Fibroblast of villous mesenchyme (primary cell): ENCODE results near the gene RNASE9. TPM values are rescaled to one million over a fixed set of nuclear protein-coding genes. Genes with fewer than 3 reads are reported as not detected.
"Not testable (repeated sequence)": the region's sequence is repeated elsewhere in the genome, so short reads cannot be mapped to it uniquely, and the experiment has no call there.

Experiments
- DNase-seq: peaks from one replicate; pipeline ENCODE4 v3.0.0-alpha.2; 2010; ENCODE audit warnings: low read depth
- H3K4me3 ChIP-seq: 2 replicates; pipeline ENCODE4 v1.5.1; 2011; ENCODE audit warnings: low read depth, mild to moderate bottlenecking, low read length
- CTCF ChIP-seq: IDR thresholded peaks from 2 replicates; pipeline ENCODE4 v1.5.1; 2012; ENCODE audit warnings: low read depth, mild to moderate bottlenecking, low read length; ENCODE audit not compliant: insufficient read depth
- total RNA-seq: library from RNA; depleted of rRNA; stranded (reverse); fragments of >200 nt; gene quantifications from 2 replicates; pipeline ENCODE4 v1.2.3, GENCODE V29; 2012

The RNASE9 gene
- total RNA-seq, 1 donor: not detected

- no peak for TF ChIP-seq CTCF
- peak; percentile 12 for DNase-seq
- H3K4me3 ChIP-seq: no peak overlapping the region
Observed at GRCh38 chr14:20515846-20516245, 45.0 kb downstream of the RNASE9 start.

- H3K4me3 ChIP-seq: no peak overlapping the region
- no peak for TF ChIP-seq CTCF
- no peak for DNase-seq
Observed at GRCh38 chr14:20512177-20512905, 48.5 kb downstream of the RNASE9 start.

- TF ChIP-seq CTCF: no peak
Observed at GRCh38 chr14:20508367-20508766, 52.5 kb downstream of the RNASE9 start.

GRCh38 chr14:20507537-20507936 lies 53.3 kb downstream of the RNASE9 start:
- not testable (repeated sequence) for DNase-seq, H3K4me3 ChIP-seq

More at GRCh38 chr14:20508367-20508766, 52.5 kb downstream of the RNASE9 start:
- H3K4me3 ChIP-seq: no peak overlapping the region
- DNase-seq: no peak

- not testable (repeated sequence) for H3K4me3 ChIP-seq
Observed at GRCh38 chr14:20506752-20507151, 54.1 kb downstream of the RNASE9 start.

GRCh38 chr14:20506276-20506675 lies 54.6 kb downstream of the RNASE9 start:
- not testable (repeated sequence) for DNase-seq, H3K4me3 ChIP-seq

More at GRCh38 chr14:20506752-20507151, 54.1 kb downstream of the RNASE9 start:
- not testable (repeated sequence) for DNase-seq

Other genes with a start within 250 kb of the RNASE9 start
- gene CCNB1IP1, start 227.8 kb downstream of the RNASE9 start, total RNA-seq: 40.9 and 49.7 TPM in 2 replicates
- gene PARP2, start 217.4 kb downstream of the RNASE9 start, total RNA-seq: 11.9 and 12.5 TPM in 2 replicates
- 17.7 and 22.0 TPM in 2 replicates for gene TEP1, start 147.5 kb downstream of the RNASE9 start, total RNA-seq
- gene KLHL33, start 124.9 kb downstream of the RNASE9 start, total RNA-seq: under 0.01 and 0.43 TPM in 2 replicates
- 36.3 and 41.2 TPM in 2 replicates for gene OSGEP, start 106.2 kb downstream of the RNASE9 start, total RNA-seq
- 29.0 and 34.1 TPM in 2 replicates for gene APEX1, start 105.8 kb downstream of the RNASE9 start, total RNA-seq
- gene PIP4P1, start 99.6 kb downstream of the RNASE9 start, total RNA-seq: 20.7 and 35.4 TPM in 2 replicates
- 22.2 and 32.4 TPM in 2 replicates for gene PNP, start 91.6 kb downstream of the RNASE9 start, total RNA-seq
- gene RNASE10, start 55.5 kb downstream of the RNASE9 start, total RNA-seq: not detected in 2 replicates
- gene RNASE11, start 27.0 kb upstream of the RNASE9 start, total RNA-seq: not detected in 2 replicates
- not detected in 2 replicates for gene RNASE12, start 30.3 kb upstream of the RNASE9 start, total RNA-seq
- gene OR6S1, start 80.6 kb upstream of the RNASE9 start, total RNA-seq: not detected in 2 replicates
- 6.9 and 7.4 TPM in 2 replicates for gene RNASE4, start 123.5 kb upstream of the RNASE9 start, total RNA-seq
- 1.7 and 4.5 TPM in 2 replicates for gene ANG, start 127.7 kb upstream of the RNASE9 start, total RNA-seq
- not detected in 2 replicates for gene EDDM3A, start 184.8 kb upstream of the RNASE9 start, total RNA-seq
- gene EDDM3B, start 207.4 kb upstream of the RNASE9 start, total RNA-seq: not detected in 2 replicates
- not detected in 2 replicates for gene RNASE6, start 220.2 kb upstream of the RNASE9 start, total RNA-seq
- gene RNASE1, start 241.8 kb upstream of the RNASE9 start, total RNA-seq: not detected in 2 replicates